ENCODE data around the gene ABCA5.

ABCA5 gene

DNA sequence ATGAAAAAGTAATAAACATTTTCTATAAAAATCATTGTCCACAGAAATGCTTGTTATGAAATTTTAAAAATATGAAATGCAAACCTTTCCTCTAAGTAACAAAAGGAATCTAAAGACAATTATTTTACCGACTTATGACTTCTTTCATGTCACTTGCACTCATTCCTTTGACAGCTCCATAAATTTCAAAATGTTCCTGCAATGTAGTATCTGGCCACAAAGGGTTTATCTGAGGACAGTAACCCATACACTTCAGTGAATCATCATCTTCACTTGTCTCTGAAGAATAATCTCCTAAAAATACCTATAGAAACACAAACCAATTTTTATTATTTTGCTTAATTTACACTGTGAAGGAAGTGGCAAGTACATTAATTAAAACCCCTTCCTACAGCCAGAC is 72.7 kb downstream of the ABCA5 start:
- no peak for DNase-seq (ENCODE audit: low read depth)

DNA sequence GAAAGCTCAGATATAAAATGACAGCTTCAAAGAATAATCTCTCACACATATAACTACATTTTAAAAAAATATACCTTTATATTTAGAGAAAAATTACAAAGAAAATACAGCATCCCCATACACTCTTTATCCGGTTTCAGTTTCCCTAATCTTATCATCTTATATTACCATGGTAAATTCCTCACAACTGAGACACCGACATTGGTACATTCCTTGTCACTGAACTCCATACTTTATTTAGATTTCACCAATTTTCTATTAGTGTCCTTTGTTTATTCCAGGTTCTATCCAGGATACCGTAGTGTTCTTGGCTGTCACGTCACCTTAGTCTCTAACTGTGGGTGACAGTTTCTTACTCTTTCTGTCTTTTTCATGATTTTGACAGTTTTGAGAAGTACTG is 76.3 kb downstream of the ABCA5 start:
- no peak for DNase-seq (ENCODE audit: low read depth)

DNA sequence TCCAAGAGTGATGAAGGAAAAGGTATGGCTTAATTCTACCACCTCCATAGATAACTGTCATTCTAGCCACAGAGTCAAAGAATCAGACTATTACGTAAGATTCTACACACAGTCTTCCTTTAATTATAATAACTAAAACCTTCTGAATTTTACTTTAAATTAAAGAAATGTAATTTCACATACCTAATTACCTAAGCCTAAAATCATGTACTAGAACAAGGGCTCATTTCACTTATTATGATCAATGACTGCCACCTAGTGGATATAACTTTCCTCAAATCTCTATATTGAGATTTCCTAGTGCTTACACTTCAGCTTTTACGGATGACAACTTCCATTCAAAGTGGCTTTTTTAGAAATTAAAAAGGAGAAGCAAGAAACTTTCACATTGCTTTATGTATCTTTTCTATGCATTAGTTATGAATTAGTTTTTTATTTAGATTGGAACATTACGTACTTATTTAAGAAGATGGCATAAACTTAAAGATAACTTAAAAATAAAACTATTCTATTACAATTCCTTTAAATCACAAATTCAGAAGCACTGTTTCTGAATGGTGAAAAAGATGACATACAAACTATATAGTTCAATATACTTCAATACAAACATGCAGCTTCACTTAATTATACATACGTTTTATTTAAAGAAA is 80.1 kb downstream of the ABCA5 start:
- DNase-seq (ENCODE audit: low read depth), result no peak

DNA sequence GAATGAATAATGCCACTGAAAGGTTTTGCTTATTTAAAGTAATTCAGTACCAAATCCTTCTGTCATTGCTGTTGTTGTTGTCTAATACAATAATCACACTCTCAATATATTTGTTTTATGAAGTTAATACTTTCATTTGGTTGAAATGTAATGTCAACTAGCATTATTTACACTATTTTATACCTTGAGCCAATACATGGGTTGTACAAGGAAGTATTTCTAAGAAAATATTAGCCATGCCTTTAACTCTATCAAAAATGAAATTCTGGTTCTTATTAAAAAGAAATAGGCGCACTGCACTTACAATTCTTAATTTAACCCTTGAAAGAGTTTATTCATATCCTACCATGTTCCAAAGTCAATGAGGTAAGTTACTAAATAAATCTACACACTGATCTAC is 80.7 kb downstream of the ABCA5 start:
- no peak for DNase-seq (ENCODE audit: low read depth)

DNA sequence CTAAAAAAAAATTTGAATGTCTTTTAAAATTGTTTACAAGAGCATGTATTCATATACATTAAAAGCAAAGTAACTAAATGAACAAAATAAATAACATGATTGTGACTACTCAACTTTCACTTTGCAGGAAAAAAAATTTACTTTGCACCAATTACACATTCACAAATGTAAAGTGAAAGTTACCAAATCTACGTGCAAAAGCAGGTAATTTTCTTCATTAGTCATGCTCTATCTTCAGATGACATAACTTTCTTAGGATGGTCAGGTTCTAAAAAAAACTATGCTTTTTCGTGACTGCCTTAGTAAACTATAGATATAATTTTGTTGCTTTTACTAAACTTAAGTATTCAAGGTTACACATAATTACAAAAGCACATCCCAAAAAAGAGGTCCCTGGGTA is 81.3 kb downstream of the ABCA5 start:
- no peak for DNase-seq (ENCODE audit: low read depth)

DNA sequence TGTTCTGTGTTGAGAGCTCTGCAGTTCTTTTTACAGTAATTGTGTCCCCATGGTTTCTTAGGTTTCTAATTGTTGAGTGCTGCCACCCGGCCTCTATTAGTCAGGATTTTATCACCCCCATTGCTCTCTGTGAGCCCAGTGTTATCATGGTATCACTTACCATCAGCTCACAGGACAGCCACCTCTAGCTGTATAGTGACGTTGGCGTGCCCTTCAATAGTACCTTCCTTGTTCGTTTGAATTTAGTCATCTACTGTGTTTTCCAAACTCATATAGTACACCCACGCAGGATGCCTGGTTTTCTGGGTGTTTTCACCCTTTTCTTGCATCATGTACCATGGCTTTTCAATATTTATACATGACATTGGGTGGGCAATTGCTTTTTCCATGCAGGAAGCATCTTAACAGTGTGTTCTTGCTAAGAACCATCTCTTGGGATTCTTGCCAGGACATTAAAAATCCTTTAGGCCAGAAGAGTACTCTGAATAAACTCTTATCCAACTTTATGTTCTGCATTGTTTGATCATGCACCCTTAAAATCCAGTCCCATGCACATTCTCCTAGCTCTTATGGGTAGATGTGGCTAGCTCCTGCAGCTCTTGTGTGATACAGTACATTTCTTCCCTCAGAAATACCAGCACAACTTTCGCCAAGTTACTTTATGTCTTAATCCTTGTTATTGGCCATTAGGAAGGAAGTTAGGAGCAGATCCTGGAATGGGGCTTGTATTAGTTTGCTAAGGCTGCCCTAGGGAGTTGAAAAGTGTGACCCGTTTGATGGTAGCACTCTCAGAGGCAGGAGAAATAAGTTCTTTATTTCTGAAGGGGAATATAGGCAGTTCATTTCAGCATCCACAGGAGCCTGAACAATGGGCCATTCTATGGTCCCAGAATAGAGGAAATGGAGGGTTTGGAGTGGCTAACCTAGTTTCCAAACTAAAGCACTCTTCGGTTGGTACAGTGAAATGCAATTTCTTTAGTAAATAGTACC is 87.0 kb downstream of the ABCA5 start:
- DNase-seq (ENCODE audit: low read depth), result no peak

DNA sequence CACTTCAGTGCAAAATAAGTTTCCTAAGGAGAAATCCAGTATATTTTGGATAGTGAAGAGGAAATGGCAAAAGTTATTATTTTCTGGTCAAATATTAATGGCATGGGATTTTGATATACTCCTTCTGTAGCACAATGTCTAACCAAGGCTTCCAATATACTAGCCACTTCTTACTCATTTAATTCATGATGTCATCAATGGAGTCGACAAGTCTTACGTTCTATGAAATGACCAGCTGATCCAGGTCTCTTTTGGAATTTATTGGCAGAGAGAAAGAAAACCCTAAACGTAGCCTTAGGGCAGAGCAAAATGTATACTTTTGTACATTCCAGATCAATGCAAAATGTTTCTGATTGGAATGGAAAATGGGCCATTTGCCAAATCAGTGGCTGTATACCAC is 90.0 kb downstream of the ABCA5 start:
- no peak for DNase-seq (ENCODE audit: low read depth)

DNA sequence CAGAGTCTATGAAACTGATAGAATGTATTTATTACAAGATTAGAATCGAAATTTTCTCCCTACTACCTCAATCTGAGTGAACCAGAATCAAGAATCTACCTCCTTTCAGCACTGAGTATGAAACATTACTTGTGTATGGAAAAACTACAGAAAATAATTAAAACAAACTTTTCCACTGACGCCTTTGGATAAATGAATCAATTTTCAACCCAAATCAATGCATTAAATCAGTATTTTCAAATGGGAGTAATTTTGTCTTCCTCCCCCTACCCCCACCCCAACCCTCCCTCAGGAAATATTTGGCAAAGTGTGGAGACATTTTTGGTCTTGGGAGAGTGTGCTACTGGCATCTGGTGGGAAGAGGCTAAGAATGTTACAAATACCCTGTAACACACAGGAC is 90.5 kb downstream of the ABCA5 start:
- DNase-seq (ENCODE audit: low read depth), result no peak

DNA sequence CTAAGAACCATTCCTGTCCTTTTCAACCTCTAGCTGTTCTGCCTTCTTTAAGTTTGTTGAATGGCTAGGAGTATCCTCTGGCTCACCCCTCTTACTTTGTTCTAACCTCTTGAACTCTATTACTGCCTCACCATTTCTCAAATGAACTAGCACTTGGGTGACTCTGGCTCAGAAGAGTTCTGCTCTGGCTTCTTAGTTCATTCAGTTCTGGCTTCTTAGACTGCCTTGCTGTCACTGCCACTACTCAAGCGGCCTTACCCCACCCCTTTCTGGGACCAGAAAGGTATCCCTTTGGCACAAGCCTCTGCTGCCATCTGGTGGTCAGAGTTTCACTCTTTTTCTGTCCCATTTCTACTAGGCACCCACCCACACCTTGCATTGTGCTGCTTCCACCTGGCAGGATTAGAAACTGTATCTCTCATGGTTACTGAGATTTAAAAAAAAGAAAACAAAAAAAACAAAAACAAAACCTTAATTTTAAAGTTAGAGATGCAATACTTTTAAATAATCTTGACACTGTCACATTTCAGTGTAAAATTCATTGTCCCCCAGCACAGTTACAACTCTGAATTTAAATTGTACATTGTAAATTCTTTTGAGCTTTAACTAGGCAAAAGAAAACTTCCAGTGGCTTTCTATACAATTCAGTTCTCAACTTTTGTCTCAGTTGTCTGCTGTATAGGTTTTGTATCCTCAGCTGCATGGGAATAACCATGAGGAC is 91.4 kb downstream of the ABCA5 start:
- peak; percentile 19 for DNase-seq (ENCODE audit: low read depth)

DNA sequence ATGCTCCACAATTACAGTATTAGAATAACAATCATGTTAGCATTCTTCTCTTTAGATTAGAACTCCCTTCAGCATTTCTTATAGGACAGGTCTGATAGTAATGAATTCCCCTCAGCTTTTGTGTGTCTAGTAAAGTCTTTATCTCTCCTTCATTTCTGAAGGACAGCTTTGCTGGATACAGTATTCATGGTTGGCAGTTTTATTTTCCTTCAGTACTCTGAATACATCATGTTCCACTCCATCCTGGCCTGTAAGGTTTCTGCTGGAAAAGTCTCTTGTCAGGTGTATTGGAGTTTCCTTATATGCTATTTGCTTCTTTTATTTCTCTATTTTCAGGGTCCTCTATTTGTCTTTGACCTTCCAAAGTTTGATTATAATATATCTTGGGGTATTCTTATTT is 94.3 kb downstream of the ABCA5 start:
- DNase-seq (ENCODE audit: low read depth), result no peak

DNA sequence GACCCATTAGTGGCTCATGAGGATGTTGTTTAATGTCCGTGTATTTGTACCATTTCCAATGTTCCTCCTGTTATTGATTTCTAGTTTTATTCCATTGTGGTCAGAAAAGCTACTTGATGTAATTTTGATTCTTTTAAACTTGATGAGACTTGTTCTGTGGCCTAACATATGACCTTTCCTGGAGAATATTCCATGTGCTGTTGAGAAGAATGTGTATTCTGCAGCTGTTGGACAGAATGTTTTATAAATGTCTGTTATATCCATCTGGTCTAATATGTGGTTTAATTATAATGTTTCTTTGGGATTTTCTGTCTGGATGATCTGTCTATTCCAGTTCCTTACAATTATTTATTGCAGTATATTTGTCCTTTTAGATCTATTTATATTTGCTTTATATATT is 95.4 kb downstream of the ABCA5 start:
- DNase-seq (ENCODE audit: low read depth), result no peak

DNA sequence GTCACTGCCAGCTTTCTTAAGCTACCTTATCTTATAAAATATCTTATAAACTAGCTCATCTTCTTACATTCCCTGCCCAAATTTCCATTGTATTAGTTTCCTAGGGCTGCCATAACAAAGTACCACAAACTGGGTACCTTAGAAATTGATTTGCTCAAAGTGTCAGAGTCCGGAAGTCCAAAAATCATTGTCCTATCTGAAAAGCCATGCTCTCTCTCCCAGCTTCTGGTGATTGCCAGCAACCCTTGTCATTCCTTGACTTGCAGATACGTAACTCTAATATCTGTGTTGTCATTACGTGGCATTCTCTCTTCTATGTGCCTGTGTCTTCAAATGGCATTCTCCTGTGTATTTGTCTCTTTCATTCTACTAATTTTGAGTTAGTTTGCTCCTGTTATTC is 96.0 kb downstream of the ABCA5 start:
- DNase-seq (ENCODE audit: low read depth), result no peak

DNA sequence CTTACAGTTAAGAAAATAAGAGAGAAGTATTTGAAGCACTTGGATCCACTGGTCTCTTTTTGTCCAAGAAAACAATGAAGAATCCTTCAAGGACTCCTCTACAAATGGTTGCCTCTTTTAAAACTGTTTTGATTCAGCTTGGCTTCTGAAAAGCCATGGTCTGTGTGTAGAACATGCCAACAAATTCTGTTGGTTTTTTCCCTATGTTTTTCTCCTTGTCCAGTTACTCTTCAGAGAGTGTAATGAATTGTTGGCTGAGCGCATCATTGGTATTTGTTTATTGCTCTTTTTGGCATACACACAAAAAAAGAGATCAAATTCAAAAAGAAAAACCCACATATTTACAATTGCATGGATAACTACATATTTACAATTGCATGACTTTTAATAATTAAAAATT is 98.4 kb downstream of the ABCA5 start, which contains the start of gene ABCA10:
ABCA10 (minus strand) TSS at position 249 of the 400 bp plus-strand sequence. CDS start 3,466 bp downstream, outside the sequence.
- DNase-seq (ENCODE audit: low read depth), result no peak

DNA sequence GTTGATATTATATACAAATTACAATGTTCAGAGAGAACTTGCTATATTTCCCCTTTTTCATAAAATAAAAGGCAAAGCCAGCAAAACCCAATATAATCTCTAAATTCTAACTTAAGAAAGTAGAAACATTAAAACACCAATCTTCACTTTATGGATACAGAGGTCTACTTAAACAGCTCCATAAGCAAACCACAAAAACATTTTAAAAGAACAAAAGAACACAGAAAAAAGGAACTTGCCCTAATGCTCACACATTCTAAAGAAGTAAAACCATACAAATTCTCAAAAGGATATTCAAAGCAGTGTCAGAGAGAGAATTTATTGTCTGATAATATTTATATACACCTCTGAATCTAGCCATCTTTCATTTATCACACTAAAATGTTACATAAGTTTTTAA is 98.9 kb downstream of the ABCA5 start:
- no peak for DNase-seq (ENCODE audit: low read depth)

DNA sequence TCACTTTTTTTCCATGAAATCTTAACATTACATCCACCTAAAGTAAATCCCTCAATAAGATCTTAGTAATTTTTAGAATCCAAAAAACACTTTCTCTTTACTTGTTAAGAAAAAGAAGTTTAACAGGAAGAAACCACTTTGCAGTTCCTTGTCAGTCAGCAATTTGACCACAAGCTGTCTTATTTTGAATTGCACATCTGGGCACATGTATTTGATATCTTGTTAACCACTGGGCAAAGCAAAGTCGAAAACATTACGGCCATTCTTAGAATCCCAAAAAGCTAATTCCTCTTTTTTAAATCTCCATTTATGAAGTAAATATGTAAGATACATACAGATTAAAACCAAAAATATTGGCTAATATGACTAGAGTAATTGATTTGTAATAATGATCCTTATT is 99.4 kb downstream of the ABCA5 start:
- DNase-seq (ENCODE audit: low read depth), result no peak

DNA sequence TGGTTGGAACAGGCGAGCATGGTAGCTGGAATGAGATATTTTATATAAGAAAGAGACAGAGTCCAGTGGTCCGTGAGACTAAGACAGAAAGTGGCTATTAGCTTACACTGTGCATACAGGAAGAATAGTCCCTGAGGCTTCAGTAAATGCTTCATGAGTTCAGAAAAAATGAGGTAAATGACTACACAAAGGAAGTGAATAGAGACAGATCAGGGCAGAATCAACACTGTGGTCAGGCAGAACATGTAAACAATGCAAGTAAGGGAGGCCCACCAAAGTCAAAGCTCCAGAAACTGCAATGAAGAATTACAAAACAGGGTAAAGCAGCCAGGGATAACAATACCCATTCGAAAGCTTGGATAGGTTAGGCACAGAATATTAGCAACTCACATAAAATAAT is 103.1 kb downstream of the ABCA5 start:
- no peak for DNase-seq (ENCODE audit: low read depth)

DNA sequence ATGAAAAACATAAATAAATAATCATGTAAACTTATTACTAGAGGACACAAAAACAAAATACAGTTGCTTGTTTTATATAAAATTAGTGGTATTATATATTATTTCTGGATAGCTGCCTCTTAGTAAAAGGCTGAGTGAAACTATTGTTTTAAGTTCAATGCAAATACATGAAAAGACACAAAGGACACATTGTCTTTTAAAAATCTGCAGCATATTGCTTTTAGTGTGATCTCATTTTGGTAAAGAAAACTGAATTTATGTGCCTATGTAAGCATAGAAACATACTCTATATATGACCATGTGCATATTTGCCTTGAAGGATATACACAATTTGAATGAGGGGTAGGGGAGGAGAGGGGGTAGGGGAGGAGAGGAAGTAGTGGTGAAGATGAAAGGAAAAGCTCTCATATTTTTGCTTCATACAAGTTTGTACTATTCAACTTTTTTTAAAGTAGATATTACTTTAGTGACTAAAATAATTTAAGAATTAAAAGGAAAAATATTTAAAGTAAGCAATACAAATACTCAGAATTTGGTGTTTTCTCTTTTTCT is 104.2 kb downstream of the ABCA5 start:
- DNase-seq (ENCODE audit: low read depth), result no peak

DNA sequence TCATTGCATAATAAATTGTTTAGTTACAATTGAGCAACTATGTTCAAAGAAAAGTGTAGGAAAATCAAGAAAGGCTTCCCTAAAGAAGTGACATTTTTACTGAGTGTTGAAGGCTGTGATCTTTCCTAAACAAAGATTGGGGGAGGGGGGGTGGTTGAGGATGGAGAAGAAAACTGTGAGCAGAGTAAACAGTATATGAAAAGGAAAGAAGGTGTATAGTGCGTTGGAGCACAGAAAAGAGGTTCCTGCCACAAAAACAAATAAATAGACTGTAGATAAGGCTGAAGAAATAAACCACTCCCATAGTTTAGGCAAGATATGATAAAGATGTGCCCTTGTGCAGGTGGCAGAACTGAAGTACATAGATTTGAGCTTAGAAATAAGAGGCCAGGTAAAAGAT is 106.8 kb downstream of the ABCA5 start:
- DNase-seq (ENCODE audit: low read depth), result no peak

DNA sequence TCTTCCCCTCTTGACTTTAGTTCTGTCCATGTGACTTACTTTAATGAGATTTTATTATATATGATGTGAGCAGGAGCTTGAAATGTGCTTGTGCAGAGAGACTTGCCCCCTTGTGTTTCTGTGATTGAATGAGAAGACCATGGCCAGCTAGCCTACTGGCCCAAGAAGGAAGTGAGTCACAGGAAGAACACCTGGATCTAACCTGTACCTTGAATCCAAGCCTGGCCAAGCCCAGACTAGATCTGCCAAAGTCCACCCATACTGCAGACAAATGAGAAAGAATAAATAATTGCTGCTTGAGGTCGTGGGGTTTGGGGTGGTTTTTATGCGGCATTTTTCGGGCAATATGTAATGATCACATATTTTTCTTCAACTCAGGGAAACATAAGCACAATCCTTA is 107.9 kb downstream of the ABCA5 start:
- DNase-seq (ENCODE audit: low read depth), result no peak

DNA sequence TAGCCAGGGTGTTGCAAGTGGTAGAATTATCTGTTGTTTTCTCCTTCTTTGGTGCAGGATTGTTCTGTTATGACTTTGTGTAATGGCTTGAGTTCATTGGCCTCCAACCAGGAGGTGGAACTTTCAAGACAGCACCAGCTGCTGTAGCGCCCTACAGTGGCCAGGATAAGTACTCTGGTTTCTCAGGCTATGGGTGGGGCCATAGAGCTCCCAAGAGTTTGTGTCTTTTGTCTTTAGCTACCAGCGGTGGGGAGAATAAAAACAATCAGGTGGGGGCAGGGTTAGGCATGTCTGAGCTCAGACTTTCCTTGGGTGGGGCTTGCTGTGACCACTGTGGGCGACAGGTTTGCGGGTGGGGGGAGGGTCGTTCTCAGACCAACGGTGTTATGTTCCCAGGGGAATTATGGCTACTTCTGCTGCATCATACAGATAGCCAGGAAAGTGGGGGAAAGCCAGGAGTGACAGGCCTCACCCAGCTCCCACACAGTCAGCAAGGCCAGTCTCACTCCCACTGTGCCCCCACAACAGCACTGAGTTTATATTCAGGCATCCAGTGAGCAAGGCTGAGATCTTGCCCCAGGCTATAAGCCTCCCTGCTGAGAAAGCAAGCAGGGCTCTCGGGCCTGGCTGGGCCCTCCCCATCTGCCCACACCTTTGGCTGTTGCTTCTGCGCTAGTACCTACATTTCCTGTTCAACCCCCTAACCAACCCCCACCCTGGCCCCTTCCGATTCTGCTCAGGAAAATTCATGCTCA is 113.7 kb downstream of the ABCA5 start:
- DNase-seq (ENCODE audit: low read depth), result no peak

DNA sequence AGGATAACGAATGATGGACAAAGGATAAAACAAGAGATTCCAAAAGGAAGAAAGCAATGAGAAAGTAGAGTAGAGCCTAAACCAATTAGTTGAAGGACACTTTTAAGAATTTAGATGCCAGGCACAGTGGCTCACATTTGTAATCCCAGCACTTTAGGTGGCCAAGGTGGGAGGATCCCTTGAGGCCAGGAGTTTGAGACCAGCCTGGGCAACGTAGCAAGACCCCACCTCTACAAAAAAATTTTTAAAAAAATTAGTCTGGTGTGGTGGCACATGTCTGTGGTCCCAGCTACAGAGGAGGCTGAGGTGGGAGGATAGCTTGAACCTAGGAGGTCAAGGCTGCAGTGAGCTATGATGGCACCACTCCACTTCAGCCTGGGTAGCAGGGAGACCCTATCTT is 118.3 kb downstream of the ABCA5 start:
- DNase-seq (ENCODE audit: low read depth), result no peak

DNA sequence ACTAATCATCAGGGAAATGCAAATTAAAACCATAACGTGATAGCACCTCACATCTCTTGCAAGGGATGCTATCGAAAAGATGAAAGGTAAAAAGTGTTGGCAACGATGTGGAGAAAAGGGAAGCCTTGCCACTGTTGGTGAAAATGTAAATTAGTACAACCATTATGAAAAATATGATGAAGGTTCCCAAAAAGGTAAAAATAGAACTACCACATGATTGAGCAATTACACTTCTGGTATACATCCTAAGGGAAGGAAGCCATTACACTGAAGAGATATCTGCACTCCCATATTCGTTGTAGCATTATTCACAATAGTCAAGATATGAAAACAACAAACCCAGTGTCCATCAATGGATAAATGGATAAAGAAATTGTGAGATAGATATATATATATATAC is 119.8 kb downstream of the ABCA5 start:
- no peak for DNase-seq (ENCODE audit: low read depth)
